GM23248 (cell line): ENCODE results near the gene LMF2. TPM values are rescaled to one million over a fixed set of nuclear protein-coding genes. Genes with fewer than 3 reads are reported as not detected.

Experiments used
- DNase-seq: peaks from one replicate; pipeline ENCODE4 v3.0.0-alpha.2; 2015
- H2AFZ ChIP-seq: fragments of 200-600 bp; sonication (generic); 2 replicates; pipeline ENCODE4 v1.6.1; 2016; ENCODE audit warnings: antibody characterized with exemption
- H3F3A ChIP-seq: fragments of 200-600 bp; sonication (generic); 2 replicates; pipeline ENCODE4 v1.6.1; 2016; ENCODE audit warnings: mild to moderate bottlenecking, antibody characterized with exemption, mixed run types; ENCODE audit not compliant: insufficient read depth
- H3K27ac ChIP-seq: fragments of 200-600 bp; sonication (generic); 2 replicates; pipeline ENCODE4 v1.5.1; 2016; ENCODE audit warnings: mild to moderate bottlenecking
- H3K27me3 ChIP-seq: fragments of 200-600 bp; sonication (generic); replicated peaks from 2 replicates; pipeline ENCODE4 v1.6.1; 2016; ENCODE audit warnings: mild to moderate bottlenecking; ENCODE audit not compliant: insufficient read depth
- H3K36me3 ChIP-seq: fragments of 200-600 bp; sonication (generic); 2 replicates; pipeline ENCODE4 v1.6.1; 2016; ENCODE audit warnings: low read depth, mild to moderate bottlenecking
- H3K4me1 ChIP-seq: fragments of 200-600 bp; sonication (generic); 2 replicates; pipeline ENCODE4 v1.6.1; 2016; ENCODE audit warnings: mild to moderate bottlenecking; ENCODE audit not compliant: insufficient read depth
- H3K4me2 ChIP-seq: fragments of 200-600 bp; sonication (generic); one replicate; pipeline ENCODE4 v1.6.1; 2016; ENCODE audit warnings: mild to moderate bottlenecking; ENCODE audit not compliant: unreplicated experiment
- H3K4me3 ChIP-seq: fragments of 200-600 bp; sonication (generic); 2 replicates; pipeline ENCODE4 v1.5.1; 2016; ENCODE audit warnings: mild to moderate bottlenecking
- H3K79me2 ChIP-seq: fragments of 200-600 bp; sonication (generic); 2 replicates; pipeline ENCODE4 v1.6.1; 2016; ENCODE audit warnings: mild to moderate bottlenecking; ENCODE audit not compliant: insufficient read depth
- H3K9ac ChIP-seq: fragments of 200-600 bp; sonication (generic); 2 replicates; pipeline ENCODE4 v1.6.1; 2016; ENCODE audit warnings: mild to moderate bottlenecking
- H3K9me2 ChIP-seq: fragments of 200-600 bp; sonication (generic); 2 replicates; pipeline ENCODE4 v1.6.1; 2016; ENCODE audit warnings: mixed run types, mild to moderate bottlenecking, moderate library complexity; ENCODE audit not compliant: insufficient read depth
- H3K9me3 ChIP-seq: fragments of 200-600 bp; sonication (generic); one replicate; pipeline ENCODE4 v1.6.1; 2017; ENCODE audit warnings: low read depth
- H4K20me1 ChIP-seq: fragments of 200-600 bp; sonication (generic); 2 replicates; pipeline ENCODE4 v1.6.0; 2016; ENCODE audit not compliant: insufficient read depth
- EZH2 ChIP-seq: fragments of 200-600 bp; sonication (generic); IDR thresholded peaks from 2 replicates; pipeline ENCODE4 v1.6.1; 2018; ENCODE audit warnings: antibody characterized with exemption, mild to moderate bottlenecking; ENCODE audit not compliant: insufficient read depth, poor library complexity, severe bottlenecking
- EZH2phosphoT487 ChIP-seq: fragments of 200-600 bp; sonication (generic); IDR thresholded peaks from 2 replicates; pipeline ENCODE4 v1.6.1; 2018; ENCODE audit warnings: antibody characterized with exemption, moderate library complexity, mild to moderate bottlenecking, low read depth; ENCODE audit not compliant: insufficient read depth
- WGBS, 2 experiments: methylation state at CpG; one replicate each; pipeline ENCODE4 v1.1.6; 2015 to 2017; ENCODE audit warnings: low lambda C conversion rate in 2 of 2, low coverage in 1 of 2; ENCODE audit errors: missing lambda C conversion rate in 2 of 2; 5-methylcytosine and 5-hydroxymethylcytosine counted together
- in situ Hi-C: fragments of 300-500 bp; cut with MboI; formaldehyde crosslinking; loops from 2 replicates; pipeline ENCODE4 v1.15.0; 2020
- polyA plus RNA-seq: library from polyadenylated mRNA; unstranded; fragments of >200 nt; fragmentation: Nextera tagmentation; extraction: Ambion mirVana; gene quantifications from 2 replicates; pipeline ENCODE4 v1.2.1, GENCODE V29; 2016
- total RNA-seq: library from RNA; depleted of rRNA; stranded (reverse); fragments of >200 nt; shearing (Covaris generic); gene quantifications from 2 replicates; pipeline ENCODE4 v1.2.3, GENCODE V29; 2014

LMF2 gene
- total and polyA plus RNA-seq, 2 experiments from 2014 or later, result 95.0 to 101 TPM

GRCh38 chr22:50488886-50489285 is 18.6 kb downstream of the LMF2 start:
- Histone ChIP-seq H3K4me2 (no peak overlapping the region), H2AFZ (no peak overlapping the region), H3K9me3 (no peaks in the 10 kb centered on the region), H3K79me2 (no peaks in the 10 kb centered on the region), H3K27ac (no peak overlapping the region), H3F3A (no peaks in the 10 kb centered on the region), H4K20me1 (no peaks in the 10 kb centered on the region), H3K4me1 (no peaks in the 10 kb centered on the region), H3K27me3 (no peaks in the 10 kb centered on the region), H3K4me3 (no peak overlapping the region), H3K9me2 (no peaks in the 10 kb centered on the region), H3K36me3 (no peaks in the 10 kb centered on the region), H3K9ac (no peak overlapping the region)
- TF ChIP-seq EZH2 (no peak), EZH2phosphoT487 (no peak)
- no peak for DNase-seq
- in situ Hi-C loops, result no loop called here
- WGBS, 2 experiments, result 69 to 78% methylated on average over 11 to 19 of the region's 19 CpGs

DNA sequence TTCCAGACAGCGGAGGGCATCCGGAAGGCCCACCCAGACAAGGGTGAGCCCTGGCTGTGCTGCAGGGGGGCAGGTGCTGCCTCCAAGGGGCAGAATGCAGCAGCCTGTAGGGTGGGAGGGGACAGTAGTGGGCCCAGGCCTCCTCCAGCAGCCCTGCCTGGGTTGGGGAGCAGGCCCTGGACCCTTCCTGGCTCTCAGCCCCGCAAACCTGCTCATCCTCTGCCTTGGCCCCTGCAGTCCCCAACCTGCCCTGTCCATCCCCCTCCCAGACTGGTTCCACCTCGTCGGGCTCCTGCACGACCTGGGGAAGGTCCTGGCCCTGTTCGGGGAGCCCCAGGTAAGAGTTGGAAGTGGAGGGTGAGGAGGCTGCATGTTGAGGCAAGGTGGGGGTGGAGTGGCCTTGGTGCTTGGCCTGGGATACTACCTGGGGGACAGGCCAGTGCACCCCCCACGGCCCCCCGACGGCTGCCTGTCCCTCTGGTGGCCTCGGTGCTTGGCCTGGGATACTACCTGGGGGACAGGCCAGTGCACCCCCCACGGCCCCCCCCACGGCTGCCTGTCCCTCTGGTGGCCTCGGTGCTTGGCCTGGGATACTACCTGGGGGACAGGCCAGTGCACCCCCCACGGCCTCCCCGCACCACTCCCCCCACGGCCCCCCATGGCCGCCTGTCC is 19.4 kb downstream of the LMF2 start:
- Histone ChIP-seq H4K20me1 (no peaks in the 10 kb centered on the region), H3K27ac (no peak overlapping the region), H3K36me3 (no peaks in the 10 kb centered on the region), H3K9ac (no peak overlapping the region), H3K79me2 (no peaks in the 10 kb centered on the region), H3K9me2 (no peaks in the 10 kb centered on the region), H3K27me3 (no peaks in the 10 kb centered on the region), H3K4me3 (no peak overlapping the region), H3K4me1 (no peaks in the 10 kb centered on the region), H3F3A (no peaks in the 10 kb centered on the region), H2AFZ (no peak overlapping the region), H3K9me3 (no peaks in the 10 kb centered on the region), H3K4me2 (no peak overlapping the region)
- no peak for DNase-seq
- WGBS, 2 experiments, result 70 to 75% methylated on average over 8 to 18 of the region's 18 CpGs
- TF ChIP-seq EZH2, result no peak
- no peak for TF ChIP-seq EZH2phosphoT487
- in situ Hi-C loops, result no loop called here

DNA sequence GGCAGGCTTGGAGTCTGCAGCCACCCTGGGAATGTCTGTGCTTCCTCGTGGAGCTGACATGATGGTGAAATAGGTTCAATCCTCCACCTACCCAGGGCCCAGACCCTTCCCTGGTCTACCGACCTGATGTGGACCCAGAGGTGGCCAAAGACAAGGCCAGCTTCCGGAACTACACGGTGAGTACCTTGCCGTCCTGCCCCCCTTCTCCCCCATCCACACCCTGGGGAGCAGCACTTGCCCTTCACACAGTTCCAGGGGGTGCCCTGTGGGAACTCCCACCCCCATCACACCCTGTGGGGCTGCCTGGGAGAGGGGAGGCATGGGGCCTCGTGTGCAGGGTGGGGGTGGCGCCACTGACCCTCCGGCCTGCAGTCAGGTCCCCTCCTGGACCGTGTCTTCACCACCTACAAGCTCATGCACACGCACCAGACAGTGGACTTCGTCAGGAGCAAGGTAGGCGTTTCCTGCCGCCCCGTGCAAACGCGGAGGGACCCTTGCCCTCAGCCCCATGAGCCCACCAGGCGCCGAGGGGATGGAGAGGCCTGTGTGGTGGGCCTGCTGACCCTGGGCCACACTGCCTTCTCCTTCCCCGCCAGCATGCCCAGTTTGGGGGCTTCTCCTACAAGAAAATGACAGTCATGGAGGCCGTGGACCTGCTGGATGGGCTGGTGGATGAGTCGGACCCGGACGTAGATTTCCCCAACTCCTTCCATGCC is 20.1 kb downstream of the LMF2 start:
- Histone ChIP-seq H2AFZ (no peak overlapping the region), H3K79me2 (no peaks in the 10 kb centered on the region), H3K4me1 (0 out of 2 replicates have a peak, but pooled peaks cover 3% of the 10 kb centered on the region), H3F3A (no peaks in the 10 kb centered on the region), H3K27ac (no peak overlapping the region), H4K20me1 (no peaks in the 10 kb centered on the region), H3K4me3 (no peak overlapping the region), H3K36me3 (no peaks in the 10 kb centered on the region), H3K9me2 (no peaks in the 10 kb centered on the region), H3K9me3 (no peaks in the 10 kb centered on the region), H3K9ac (no peak overlapping the region), H3K4me2 (no peak overlapping the region), H3K27me3 (no peaks in the 10 kb centered on the region)
- 65 to 72% methylated on average over 20 to 23 of the region's 23 CpGs for WGBS, 2 experiments
- in situ Hi-C loops, result no loop called here
- no peak for DNase-seq
- TF ChIP-seq EZH2 (no peak), EZH2phosphoT487 (no peak)

DNA sequence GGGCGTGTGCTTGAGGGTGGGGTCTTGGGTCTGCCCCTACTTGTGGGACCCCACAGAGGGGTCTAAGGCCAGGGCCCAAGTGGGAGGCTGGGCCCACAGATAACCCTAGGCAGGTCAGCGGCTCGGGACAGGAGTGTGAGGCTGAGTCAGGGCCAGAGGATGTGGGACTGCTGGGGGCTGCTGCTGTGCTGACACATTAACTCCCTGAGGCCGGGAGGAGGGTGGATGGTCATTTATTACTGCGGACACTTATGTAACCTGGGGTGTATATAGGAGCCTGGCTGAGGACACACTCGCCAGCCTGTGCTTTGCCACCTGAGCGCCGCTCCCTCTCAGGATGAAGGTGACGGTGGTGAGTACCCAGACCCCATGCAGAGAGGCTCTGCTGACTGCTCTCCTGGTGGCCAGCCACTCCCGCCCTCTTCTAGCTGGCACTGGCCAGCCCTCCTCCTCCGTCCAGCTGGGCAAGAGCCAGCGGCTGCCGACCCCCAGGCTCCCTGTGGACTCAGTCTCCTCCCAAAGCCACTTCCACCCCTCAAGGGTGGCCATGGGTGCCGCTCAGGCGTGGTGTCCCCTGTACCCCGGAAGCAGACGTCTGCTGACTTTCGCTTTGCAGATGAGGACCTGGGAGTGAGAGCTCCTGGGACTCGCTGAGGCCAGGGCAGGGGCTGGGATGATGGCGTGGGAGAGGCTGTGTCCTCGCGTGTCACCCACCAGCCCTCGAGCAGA is 20.8 kb downstream of the LMF2 start, which contains the start of gene MIOX:
Gene MIOX, plus strand, starts transcription at position 299 of the 729 bp plus-strand sequence. Its CDS starts 39 bp downstream, at position 338.
- Histone ChIP-seq H3K9me3 (no peaks in the 10 kb centered on the region), H3F3A (no peaks in the 10 kb centered on the region), H3K4me2 (no peak within 1 kb of the TSS), H3K4me3 (no peak within 1 kb of the TSS), H3K79me2 (peaks cover 4% of the 10 kb centered on the region; the same call in 1 of the 2 replicates), H3K36me3 (no peaks in the 10 kb centered on the region), H3K4me1 (0 out of 2 replicates have a peak, but pooled peaks cover 3% of the 10 kb centered on the region), H4K20me1 (no peaks in the 10 kb centered on the region), H3K9ac (no peak within 1 kb of the TSS), H3K27me3 (no peaks in the 10 kb centered on the region), H3K9me2 (no peaks in the 10 kb centered on the region), H3K27ac (no peak within 1 kb of the TSS), H2AFZ (no peak within 1 kb of the TSS)
- no peak for TF ChIP-seq EZH2
- TF ChIP-seq EZH2phosphoT487, result no peak
- in situ Hi-C loops, result no loop called here
- 52 to 61% methylated on average over 23 of the region's 23 CpGs for WGBS, 2 experiments
- peak; percentile 40 for DNase-seq
